Liver (tissue), 9 donors: ENCODE results near the gene GPT2. TPM values are rescaled to one million over a fixed set of nuclear protein-coding genes. Genes with fewer than 3 reads are reported as not detected.

Experiments
- DNase-seq: peaks from one replicate; pipeline ENCODE4 v3.0.0-alpha.2; 2017; ENCODE audit warnings: low spot score
- H3K27ac ChIP-seq, 2 donors: one replicate each; pipeline ENCODE4 v1.7.0; 2013; ENCODE audit warnings: inconsistent platforms in 2 of 2, low read length in 2 of 2, control low read depth in 1 of 2, low read depth in 1 of 2, mild to moderate bottlenecking in 1 of 2
- H3K27me3 ChIP-seq, 4 donors: one replicate each; pipeline versions ENCODE4 v1.6.1 to v1.7.0; 2013; ENCODE audit warnings: low read length in 3 of 4, inconsistent platforms in 1 of 4, mild to moderate bottlenecking in 1 of 4, moderate library complexity in 1 of 4; ENCODE audit not compliant: control insufficient read depth in 4 of 4, insufficient read depth in 4 of 4
- H3K36me3 ChIP-seq, 4 donors: one replicate each; pipeline versions ENCODE4 v1.6.1 to v1.7.0; 2013; ENCODE audit warnings: low read length in 3 of 4, mild to moderate bottlenecking in 3 of 4, low read depth in 1 of 4, moderate library complexity in 1 of 4; ENCODE audit not compliant: control insufficient read depth in 4 of 4, insufficient read depth in 3 of 4
- H3K4me1 ChIP-seq, 4 donors: one replicate each; pipeline versions ENCODE4 v1.6.1 to v1.7.0; 2013; ENCODE audit warnings: low read length in 3 of 4, mild to moderate bottlenecking in 3 of 4, moderate library complexity in 1 of 4; ENCODE audit not compliant: control insufficient read depth in 4 of 4, insufficient read depth in 4 of 4
- H3K4me3 ChIP-seq, 3 donors: one replicate each; pipeline versions ENCODE4 v1.6.1 to v1.7.0; 2013; ENCODE audit warnings: low read length in 3 of 3, control low read depth in 1 of 3, low read depth in 1 of 3, mild to moderate bottlenecking in 1 of 3
- H3K9ac ChIP-seq, 2 donors: one replicate each; pipeline ENCODE4 v1.7.0; 2013; ENCODE audit warnings: low read length in 2 of 2, mild to moderate bottlenecking in 2 of 2, moderate library complexity in 2 of 2, control low read depth in 1 of 2, low read depth in 1 of 2
- H3K9me3 ChIP-seq, 4 donors: one replicate each; pipeline versions ENCODE4 v1.6.1 to v1.7.0; 2013; ENCODE audit warnings: low read length in 3 of 4; ENCODE audit not compliant: control insufficient read depth in 4 of 4
- ATF3 ChIP-seq: IDR thresholded peaks from 2 replicates; pipeline ENCODE4 v1.6.1; 2016; ENCODE audit warnings: antibody characterized with exemption
- EGR1 ChIP-seq, 2 donors: IDR thresholded peaks; 2 replicates each; pipeline ENCODE4 v1.6.1; 2016 to 2018; ENCODE audit warnings: antibody characterized with exemption in 2 of 2, low read depth in 2 of 2
- FOXA1 ChIP-seq: IDR thresholded peaks from 2 replicates; pipeline ENCODE4 v1.6.1; 2016; ENCODE audit warnings: antibody characterized with exemption
- FOXA2 ChIP-seq: IDR thresholded peaks from 2 replicates; pipeline ENCODE4 v1.6.1; 2016; ENCODE audit warnings: antibody characterized with exemption
- GABPA ChIP-seq, 2 donors: IDR thresholded peaks in 1 of 2; conservative IDR thresholded peaks in 1 of 2; 2 replicates each; pipeline ENCODE4 v1.6.1; 2016; ENCODE audit warnings: antibody characterized with exemption in 2 of 2, mild to moderate bottlenecking in 1 of 2, moderate library complexity in 1 of 2
- HNF4A ChIP-seq, 2 donors: conservative IDR thresholded peaks; 2 replicates each; pipeline ENCODE4 v1.6.1; 2016; ENCODE audit warnings: antibody characterized with exemption in 2 of 2, mild to moderate bottlenecking in 2 of 2
- HNF4G ChIP-seq: IDR thresholded peaks from 2 replicates; pipeline ENCODE4 v1.6.1; 2016; ENCODE audit warnings: antibody characterized with exemption
- JUND ChIP-seq, 2 donors: IDR thresholded peaks; 2 replicates each; pipeline ENCODE4 v1.6.1; 2016; ENCODE audit warnings: antibody characterized with exemption in 2 of 2
- NR2F2 ChIP-seq: IDR thresholded peaks from 2 replicates; pipeline ENCODE4 v1.6.1; 2016; ENCODE audit warnings: antibody characterized with exemption
- RAD21 ChIP-seq, 2 donors: IDR thresholded peaks; 2 replicates each; pipeline ENCODE4 v1.6.1; 2016; ENCODE audit warnings: antibody characterized with exemption in 2 of 2, mild to moderate bottlenecking in 2 of 2
- RXRA ChIP-seq, 2 donors: IDR thresholded peaks; 2 replicates each; pipeline ENCODE4 v1.6.1; 2017 to 2018; ENCODE audit warnings: antibody characterized with exemption in 2 of 2, mild to moderate bottlenecking in 1 of 2
- SP1 ChIP-seq: IDR thresholded peaks from 2 replicates; pipeline ENCODE4 v1.6.1; 2018; ENCODE audit warnings: antibody characterized with exemption, mild to moderate bottlenecking
- TAF1 ChIP-seq: conservative IDR thresholded peaks from 2 replicates; pipeline ENCODE4 v1.6.1; 2016; ENCODE audit warnings: antibody characterized with exemption, mild to moderate bottlenecking
- YY1 ChIP-seq: IDR thresholded peaks from 2 replicates; pipeline ENCODE4 v1.6.1; 2016; ENCODE audit warnings: antibody characterized with exemption, mild to moderate bottlenecking
- WGBS: extraction: QIAGEN DNeasy Blood & Tissue Kit; methylation state at CpG from one replicate; pipeline ENCODE4 v1.1.7; 2013; 5-methylcytosine and 5-hydroxymethylcytosine counted together
- polyA plus RNA-seq, 2 donors: library from polyadenylated mRNA; stranded (reverse) in 1 of 2; unstranded in 1 of 2; fragments of 200-250 nt in 1 of 2; fragments of >200 nt in 1 of 2; fragmentation: Nextera tagmentation in 1 of 2; extraction: Ambion mirVana in 1 of 2; gene quantifications; one replicate each; pipeline versions ENCODE4 v1.2.1 to v1.2.3, GENCODE V29; 2013 to 2015
- total RNA-seq, 2 donors: library from RNA; depleted of rRNA; stranded (reverse); fragments of >200 nt; gene quantifications; one replicate each; pipeline ENCODE4 v1.2.3, GENCODE V29; 2014
- TF ChIP-seq, protein P1 (sequence below): IDR thresholded peaks from 2 replicates; pipeline ENCODE4 v1.6.1; 2016; ENCODE audit warnings: antibody characterized with exemption, mild to moderate bottlenecking
- TF ChIP-seq, protein P2 (sequence below): fragments of 150-350 bp; IDR thresholded peaks from 2 replicates; pipeline ENCODE4 v1.5.1; 2017; ENCODE audit warnings: improper control_type of control experiment, low read depth, low read length; ENCODE audit not compliant: missing input control
- TF ChIP-seq, protein P3 (sequence below): IDR thresholded peaks from 2 replicates; pipeline ENCODE4 v1.6.1; 2016; ENCODE audit warnings: antibody characterized with exemption
- donor health status: healthy.
- donor health status: healthy.
- donor health status: healthy.
- donor health status: healthy.
- donor health status: healthy.

Gene GPT2
- total and polyA plus RNA-seq, 4 donors = 6.8 to 78.3 (median 47.0) TPM

DNA sequence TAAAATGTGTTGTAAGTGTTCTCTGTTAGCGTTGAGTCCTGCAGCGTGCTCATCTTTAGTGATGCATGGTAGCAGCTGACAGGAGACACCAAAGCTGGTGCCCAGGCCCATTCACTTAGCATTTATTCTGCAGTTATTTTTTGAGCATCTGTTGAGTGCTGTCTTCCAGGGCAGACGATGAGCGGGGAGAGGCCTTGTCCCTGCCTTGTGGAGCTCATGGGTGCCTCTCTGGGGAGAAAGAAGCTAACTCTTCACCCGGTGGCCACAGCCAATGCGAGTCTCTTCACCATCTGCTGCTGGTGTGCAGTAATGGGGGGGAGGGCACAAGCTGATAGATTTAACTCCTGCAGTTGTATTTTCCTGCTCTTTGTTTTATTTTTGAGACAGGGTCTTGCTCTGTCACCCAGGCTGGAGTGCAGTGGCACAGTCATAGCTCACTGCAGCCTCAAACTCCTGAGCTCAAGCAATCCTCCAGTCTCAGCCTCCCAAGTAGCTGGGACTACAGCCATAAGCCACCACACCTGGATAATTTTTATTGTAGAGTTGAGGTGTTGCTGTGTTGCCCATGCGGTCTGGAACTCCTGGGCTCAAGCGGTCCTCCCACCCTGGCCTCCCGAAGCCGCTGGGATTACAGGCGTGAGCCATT is 30.5 kb downstream of the GPT2 start:
- Histone ChIP-seq H3K9ac (no peak overlapping the region), H3K4me1 (peaks cover 0 to 18% (median 12%) of the 10 kb centered on the region in 4 donors), H3K36me3 (peaks cover 4 to 65% (median 50%) of the 10 kb centered on the region in 4 donors), H3K27me3 (no peaks in the 10 kb centered on the region), H3K27ac (no peak overlapping the region), H3K4me3 (no peak overlapping the region), H3K9me3 (no peaks in the 10 kb centered on the region)
- no peak for DNase-seq
- TF ChIP-seq HNF4G = no peak
- TF ChIP-seq HNF4A (conservative IDR thresholded peaks at IDR 0.05) = no peak
- no peak for TF ChIP-seq RAD21 (IDR thresholded peaks at IDR 0.05)
- TF ChIP-seq, protein P1, sequence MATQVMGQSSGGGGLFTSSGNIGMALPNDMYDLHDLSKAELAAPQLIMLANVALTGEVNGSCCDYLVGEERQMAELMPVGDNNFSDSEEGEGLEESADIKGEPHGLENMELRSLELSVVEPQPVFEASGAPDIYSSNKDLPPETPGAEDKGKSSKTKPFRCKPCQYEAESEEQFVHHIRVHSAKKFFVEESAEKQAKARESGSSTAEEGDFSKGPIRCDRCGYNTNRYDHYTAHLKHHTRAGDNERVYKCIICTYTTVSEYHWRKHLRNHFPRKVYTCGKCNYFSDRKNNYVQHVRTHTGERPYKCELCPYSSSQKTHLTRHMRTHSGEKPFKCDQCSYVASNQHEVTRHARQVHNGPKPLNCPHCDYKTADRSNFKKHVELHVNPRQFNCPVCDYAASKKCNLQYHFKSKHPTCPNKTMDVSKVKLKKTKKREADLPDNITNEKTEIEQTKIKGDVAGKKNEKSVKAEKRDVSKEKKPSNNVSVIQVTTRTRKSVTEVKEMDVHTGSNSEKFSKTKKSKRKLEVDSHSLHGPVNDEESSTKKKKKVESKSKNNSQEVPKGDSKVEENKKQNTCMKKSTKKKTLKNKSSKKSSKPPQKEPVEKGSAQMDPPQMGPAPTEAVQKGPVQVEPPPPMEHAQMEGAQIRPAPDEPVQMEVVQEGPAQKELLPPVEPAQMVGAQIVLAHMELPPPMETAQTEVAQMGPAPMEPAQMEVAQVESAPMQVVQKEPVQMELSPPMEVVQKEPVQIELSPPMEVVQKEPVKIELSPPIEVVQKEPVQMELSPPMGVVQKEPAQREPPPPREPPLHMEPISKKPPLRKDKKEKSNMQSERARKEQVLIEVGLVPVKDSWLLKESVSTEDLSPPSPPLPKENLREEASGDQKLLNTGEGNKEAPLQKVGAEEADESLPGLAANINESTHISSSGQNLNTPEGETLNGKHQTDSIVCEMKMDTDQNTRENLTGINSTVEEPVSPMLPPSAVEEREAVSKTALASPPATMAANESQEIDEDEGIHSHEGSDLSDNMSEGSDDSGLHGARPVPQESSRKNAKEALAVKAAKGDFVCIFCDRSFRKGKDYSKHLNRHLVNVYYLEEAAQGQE = no peak
- no peak for TF ChIP-seq RXRA (IDR thresholded peaks at IDR 0.05)
- TF ChIP-seq NR2F2 = no peak
- TF ChIP-seq ATF3 = no peak
- TF ChIP-seq EGR1 (IDR thresholded peaks at IDR 0.05; ENCODE audit: low read depth in 2 of 2) = no peak
- no peak for TF ChIP-seq SP1
- 96% methylated on average over 11 of the region's 11 CpGs for WGBS

DNA sequence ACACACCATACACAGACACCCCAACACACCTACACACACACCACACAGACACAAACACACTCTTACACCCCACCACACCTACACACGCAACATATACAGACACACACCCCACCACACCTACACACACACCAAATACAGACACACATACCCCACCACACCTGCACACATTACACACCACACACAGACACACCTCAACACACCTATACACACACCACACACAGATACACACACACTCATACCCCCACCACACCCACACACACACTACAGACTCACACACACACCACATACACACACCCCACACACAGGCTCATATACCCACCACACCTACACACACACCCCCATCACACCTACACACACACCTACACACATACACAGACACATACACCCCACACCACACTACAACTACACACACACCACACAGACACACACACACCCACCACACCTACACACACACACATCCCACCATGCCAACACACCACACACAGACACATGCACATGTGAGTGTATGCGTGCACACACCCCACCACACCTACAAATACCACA is 31.4 kb downstream of the GPT2 start:
- no peak overlapping the region for H3K27ac ChIP-seq
- no peaks in the 10 kb centered on the region for H3K9me3 ChIP-seq
- H3K36me3 ChIP-seq = peaks cover 4 to 60% (median 47%) of the 10 kb centered on the region in 4 donors
- 97% methylated on average over 2 of the region's 2 CpGs for WGBS
- peaks cover 5 to 27% (median 19%) of the 10 kb centered on the region in 4 donors for H3K4me1 ChIP-seq
- no peaks in the 10 kb centered on the region for H3K27me3 ChIP-seq
- no peak overlapping the region for H3K9ac ChIP-seq
- TF ChIP-seq EGR1 (IDR thresholded peaks at IDR 0.05; ENCODE audit: low read depth in 2 of 2) (no peak), SP1 (no peak), HNF4G (no peak), YY1 (no peak), HNF4A (conservative IDR thresholded peaks at IDR 0.05) (no peak), ATF3 (no peak), RAD21 (IDR thresholded peaks at IDR 0.05) (no peak), NR2F2 (no peak), JUND (IDR thresholded peaks at IDR 0.05) (no peak), GABPA (IDR thresholded peaks at IDR 0.05 in 1 of 2, conservative IDR thresholded peaks at IDR 0.05 in 1 of 2) (no peak), FOXA2 (no peak), RXRA (IDR thresholded peaks at IDR 0.05) (no peak), TAF1 (no peak), FOXA1 (no peak)
- TF ChIP-seq, protein P1 = no peak
- TF ChIP-seq, protein P2, sequence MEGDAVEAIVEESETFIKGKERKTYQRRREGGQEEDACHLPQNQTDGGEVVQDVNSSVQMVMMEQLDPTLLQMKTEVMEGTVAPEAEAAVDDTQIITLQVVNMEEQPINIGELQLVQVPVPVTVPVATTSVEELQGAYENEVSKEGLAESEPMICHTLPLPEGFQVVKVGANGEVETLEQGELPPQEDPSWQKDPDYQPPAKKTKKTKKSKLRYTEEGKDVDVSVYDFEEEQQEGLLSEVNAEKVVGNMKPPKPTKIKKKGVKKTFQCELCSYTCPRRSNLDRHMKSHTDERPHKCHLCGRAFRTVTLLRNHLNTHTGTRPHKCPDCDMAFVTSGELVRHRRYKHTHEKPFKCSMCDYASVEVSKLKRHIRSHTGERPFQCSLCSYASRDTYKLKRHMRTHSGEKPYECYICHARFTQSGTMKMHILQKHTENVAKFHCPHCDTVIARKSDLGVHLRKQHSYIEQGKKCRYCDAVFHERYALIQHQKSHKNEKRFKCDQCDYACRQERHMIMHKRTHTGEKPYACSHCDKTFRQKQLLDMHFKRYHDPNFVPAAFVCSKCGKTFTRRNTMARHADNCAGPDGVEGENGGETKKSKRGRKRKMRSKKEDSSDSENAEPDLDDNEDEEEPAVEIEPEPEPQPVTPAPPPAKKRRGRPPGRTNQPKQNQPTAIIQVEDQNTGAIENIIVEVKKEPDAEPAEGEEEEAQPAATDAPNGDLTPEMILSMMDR = no peak
- TF ChIP-seq, protein P3, sequence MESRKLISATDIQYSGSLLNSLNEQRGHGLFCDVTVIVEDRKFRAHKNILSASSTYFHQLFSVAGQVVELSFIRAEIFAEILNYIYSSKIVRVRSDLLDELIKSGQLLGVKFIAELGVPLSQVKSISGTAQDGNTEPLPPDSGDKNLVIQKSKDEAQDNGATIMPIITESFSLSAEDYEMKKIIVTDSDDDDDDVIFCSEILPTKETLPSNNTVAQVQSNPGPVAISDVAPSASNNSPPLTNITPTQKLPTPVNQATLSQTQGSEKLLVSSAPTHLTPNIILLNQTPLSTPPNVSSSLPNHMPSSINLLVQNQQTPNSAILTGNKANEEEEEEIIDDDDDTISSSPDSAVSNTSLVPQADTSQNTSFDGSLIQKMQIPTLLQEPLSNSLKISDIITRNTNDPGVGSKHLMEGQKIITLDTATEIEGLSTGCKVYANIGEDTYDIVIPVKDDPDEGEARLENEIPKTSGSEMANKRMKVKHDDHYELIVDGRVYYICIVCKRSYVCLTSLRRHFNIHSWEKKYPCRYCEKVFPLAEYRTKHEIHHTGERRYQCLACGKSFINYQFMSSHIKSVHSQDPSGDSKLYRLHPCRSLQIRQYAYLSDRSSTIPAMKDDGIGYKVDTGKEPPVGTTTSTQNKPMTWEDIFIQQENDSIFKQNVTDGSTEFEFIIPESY = no peak
- H3K4me3 ChIP-seq = no peak overlapping the region
- DNase-seq = no peak
